GM19397 (cell line): ENCODE data around the gene TEX14.
A peak's percentile ranks its signal among the peaks of the same experiment; 100 is the strongest.

Experiments
- ATAC-seq: cut with Tn5 transposase; IDR thresholded peaks from one replicate; pipeline ENCODE4 v1.9.1; 2021; ENCODE audit warnings: mild to moderate bottlenecking, moderate library complexity; ENCODE audit not compliant: unreplicated experiment

The TEX14 gene

GRCh38 chr17:58691701-58692238 is at the start of gene TEX14:
TEX14 (minus strand) TSS chr17:58692045; CDS start chr17:58652001, 40,044 bp downstream.
- no peak for ATAC-seq

GRCh38 chr17:58741121-58741625 is 49.3 kb upstream of the TEX14 start:
- ATAC-seq: no peak

- ATAC-seq: no peak
Observed at GRCh38 chr17:58734811-58735210, 43.0 kb upstream of the TEX14 start.

- no peak for ATAC-seq
Observed at GRCh38 chr17:58734040-58734439, 42.2 kb upstream of the TEX14 start.

GRCh38 chr17:58730937-58731336 is 39.1 kb upstream of the TEX14 start:
- ATAC-seq: no peak

- ATAC-seq: no peak
Observed at GRCh38 chr17:58728798-58729197, 37.0 kb upstream of the TEX14 start.

- ATAC-seq: no peak
Observed at GRCh38 chr17:58722696-58723095, 30.9 kb upstream of the TEX14 start.

- ATAC-seq: no peak
Observed at GRCh38 chr17:58722274-58722673, 30.4 kb upstream of the TEX14 start.

- ATAC-seq: no peak
Observed at GRCh38 chr17:58710948-58711552, 19.2 kb upstream of the TEX14 start.

- no peak for ATAC-seq
Observed at GRCh38 chr17:58706351-58707140, 14.7 kb upstream of the TEX14 start.

GRCh38 chr17:58703916-58704286 is 12.1 kb upstream of the TEX14 start:
- ATAC-seq: no peak

GRCh38 chr17:58703137-58703915 is 11.5 kb upstream of the TEX14 start:
- no peak for ATAC-seq

GRCh38 chr17:58702708-58703107 is 10.9 kb upstream of the TEX14 start:
- ATAC-seq: no peak

GRCh38 chr17:58702045-58702476 is 10.2 kb upstream of the TEX14 start:
- no peak for ATAC-seq

- ATAC-seq: no peak
Observed at GRCh38 chr17:58699771-58700170, 7.9 kb upstream of the TEX14 start.

GRCh38 chr17:58694826-58695225 is 3.0 kb upstream of the TEX14 start:
- no peak for ATAC-seq

- ATAC-seq: no peak
Observed at GRCh38 chr17:58694302-58694701, 2.5 kb upstream of the TEX14 start.

- no peak for ATAC-seq
Observed at GRCh38 chr17:58693751-58694150, 1.9 kb upstream of the TEX14 start.

- no peak for ATAC-seq
Observed at GRCh38 chr17:58693208-58693607, 1.4 kb upstream of the TEX14 start.

- peak; percentile 98 for ATAC-seq
Observed at GRCh38 chr17:58692239-58693055, 602 bp upstream of the TEX14 start, which contains the start of gene RAD51C. RAD51C (plus strand) TSS chr17:58692602; CDS start chr17:58692644, 42 bp downstream.
